HG02840 (cell line): ENCODE results near the gene HOXA7.

Source experiments
- ATAC-seq: cut with Tn5 transposase; IDR thresholded peaks from one replicate; pipeline ENCODE4 v1.9.1; 2021; ENCODE audit warnings: mild to moderate bottlenecking, moderate library complexity, moderate number of reproducible peaks; ENCODE audit not compliant: unreplicated experiment, low FRiP score

The HOXA7 gene

DNA sequence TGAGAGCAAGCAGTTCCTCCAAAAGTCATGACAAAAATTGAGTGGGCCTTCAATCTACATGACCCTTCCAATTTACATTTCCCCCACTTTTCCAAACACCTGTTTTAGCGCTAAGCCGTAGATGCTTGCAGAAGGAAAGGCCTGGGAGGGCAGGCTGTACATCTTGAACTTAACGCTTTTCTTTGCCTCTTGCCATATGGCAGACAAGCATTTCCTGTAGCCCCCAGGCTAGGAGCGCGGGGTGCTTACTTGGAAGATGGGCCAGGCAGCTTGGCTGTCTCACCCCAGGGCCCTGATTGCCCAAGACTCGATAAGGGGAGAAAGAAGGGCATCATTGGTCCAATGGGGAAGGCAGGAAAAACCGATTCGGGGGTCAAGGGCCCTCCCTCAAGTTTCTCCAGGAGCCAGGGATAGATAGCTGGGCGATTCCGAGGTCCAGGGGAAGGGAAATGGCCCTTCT lies 15.9 kb upstream of the HOXA7 start:
- ATAC-seq: no peak

DNA sequence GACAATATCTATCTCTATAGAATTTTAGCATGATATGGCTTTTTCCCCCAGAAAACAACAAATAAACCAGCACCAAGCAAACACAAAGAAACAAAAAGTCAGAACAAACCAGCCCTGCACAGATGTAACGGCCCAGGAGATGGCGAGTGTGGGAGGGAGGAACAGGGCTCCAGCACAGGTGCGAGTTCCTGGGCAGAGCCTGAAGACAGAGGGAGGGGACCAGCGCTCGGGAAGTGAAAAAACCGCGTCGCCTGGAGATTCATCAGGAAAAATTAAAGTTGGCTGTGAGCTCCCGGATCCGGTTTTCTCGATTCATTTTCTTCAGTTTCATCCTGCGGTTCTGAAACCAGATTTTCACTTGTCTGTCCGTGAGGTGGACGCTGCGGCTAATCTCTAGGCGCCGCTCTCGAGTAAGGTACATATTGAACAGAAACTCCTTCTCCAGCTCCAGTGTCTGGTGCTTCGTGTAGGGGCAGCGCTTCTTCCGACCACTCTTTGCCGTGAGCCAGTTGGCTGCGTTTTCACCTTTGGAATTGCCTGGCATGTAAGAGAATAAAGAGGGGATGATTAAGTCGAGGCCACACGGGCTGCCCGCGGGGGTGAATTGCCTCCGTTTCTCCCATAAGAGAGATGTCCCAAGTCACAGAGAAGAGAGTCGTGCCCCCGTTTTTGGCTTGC lies 15.3 kb upstream of the HOXA7 start:
- no peak for ATAC-seq

DNA sequence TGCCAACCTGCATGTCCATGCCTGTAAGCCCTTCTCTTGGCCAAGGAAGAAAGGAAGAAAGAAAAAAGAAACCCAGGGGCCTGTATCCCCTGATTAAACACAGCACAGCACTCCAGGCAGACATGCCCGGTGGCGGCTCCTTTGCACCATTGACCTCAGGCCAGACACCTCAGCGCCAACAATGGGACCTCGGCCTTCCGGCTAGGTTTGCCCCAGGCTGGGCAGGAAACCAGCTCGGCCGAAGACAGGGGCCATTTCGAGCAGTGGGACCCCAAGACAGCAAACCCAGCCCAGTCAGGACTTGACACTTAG lies 14.8 kb upstream of the HOXA7 start:
- no peak for ATAC-seq

DNA sequence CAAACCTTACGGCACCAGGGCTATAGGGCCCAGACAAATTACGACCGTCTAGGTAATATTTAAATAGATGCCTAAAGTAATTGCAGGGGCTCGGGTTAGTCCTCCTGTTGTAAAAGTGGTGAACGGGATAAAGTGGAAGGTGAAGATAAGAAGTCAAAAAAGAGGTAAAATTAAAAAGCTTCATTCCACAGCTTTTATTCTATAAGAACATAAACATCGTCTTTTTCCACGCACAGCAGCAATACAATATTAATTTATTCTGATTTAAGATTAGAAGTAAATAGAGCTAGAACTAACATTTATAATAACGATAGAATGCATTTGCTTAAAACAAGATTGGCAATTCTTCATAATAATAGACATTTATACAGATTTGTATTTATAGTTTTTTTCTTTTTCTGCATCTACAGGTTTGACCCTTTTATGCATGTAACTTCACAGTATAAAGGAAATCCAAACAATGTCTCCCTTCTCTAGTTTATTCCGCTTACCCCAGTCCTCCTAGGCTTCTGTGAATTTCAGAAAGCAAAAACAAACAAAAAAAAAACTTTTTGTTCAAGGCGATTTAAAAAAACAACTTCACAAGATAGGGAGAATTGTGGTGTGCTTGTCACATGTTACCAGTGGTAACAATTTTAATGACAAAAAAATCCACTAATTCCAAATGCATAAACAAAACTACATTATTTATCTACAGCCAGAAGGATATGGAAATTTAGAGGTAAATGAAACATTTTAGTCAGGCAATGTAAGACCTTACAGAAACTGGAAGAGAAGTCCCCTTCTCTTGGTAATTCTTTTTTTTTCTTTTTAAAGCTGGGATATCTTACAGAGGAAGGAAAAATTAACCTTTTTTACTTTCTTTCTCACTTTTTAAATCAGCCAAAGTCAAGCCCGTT lies 14.2 kb upstream of the HOXA7 start:
- no peak for ATAC-seq

DNA sequence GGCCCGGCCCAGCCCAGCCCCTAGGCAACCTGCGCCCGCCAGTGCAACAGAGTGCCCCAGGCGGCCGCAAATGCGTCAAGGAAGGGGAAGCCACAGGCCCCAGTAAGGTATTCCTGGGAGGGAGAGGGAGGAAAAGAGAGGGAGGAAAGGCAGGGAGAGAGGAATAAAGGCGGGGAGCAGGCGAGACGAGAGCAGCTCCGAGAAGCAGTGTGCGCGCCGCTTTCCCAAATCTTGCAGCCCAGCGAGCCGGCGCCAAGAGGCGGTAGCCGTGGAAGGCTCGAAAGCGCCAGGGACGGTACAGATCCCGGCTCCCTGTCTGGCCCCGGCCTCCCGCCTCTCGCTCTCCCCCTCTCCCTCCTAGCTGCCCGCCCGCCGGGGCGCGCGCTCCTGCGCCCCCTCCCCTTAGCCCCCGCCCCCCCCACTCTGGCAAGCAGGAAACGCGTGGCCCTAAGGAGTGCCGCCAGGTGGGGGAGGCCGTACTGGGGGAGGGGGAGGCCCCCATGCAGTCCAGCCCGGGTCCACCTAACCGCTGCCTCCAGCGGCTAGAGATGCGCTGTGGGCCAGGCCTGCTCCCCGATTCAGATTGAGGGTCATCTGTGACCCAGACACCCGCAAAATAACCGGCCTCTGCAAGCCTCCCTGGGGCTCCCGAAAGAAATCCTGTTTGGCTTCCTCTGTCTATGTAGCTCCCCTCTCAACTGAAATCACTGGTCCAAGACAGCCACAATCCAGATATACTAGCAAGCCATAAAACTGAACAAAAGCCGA lies 13.4 kb upstream of the HOXA7 start:
- ATAC-seq: no peak

DNA sequence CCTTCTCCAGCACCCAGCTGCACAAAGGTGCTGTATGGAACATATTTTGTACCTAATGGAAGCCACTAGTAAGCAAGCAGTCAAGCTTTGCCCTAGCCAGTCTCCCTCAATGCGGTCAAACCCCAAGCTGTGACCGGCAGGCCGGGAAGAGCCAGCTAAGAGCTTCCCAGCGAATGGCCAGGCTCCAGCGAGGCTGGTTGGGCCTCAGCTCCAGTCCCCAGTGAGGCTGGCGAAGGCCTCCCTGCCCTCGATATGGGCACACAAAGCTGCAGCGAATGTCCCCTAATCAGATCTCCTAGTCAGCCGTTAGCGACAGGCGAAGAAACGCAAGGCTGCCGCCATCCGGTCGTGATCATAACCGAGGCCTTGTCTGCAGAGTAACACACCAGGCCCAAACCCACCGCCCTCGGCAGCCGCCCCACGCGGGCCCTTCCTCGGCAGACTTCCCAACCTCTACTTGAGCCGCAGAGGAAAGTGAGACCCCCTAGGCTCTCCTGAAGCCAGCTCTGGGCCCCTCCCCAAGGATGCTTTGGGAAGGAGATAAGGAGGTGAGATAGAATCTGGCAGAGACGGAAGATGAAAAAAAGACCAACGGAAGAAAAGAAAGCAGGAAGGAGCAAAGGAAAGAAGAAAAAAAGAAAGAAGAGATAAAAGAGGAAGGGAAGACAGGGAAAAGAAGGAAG lies 11.9 kb upstream of the HOXA7 start:
- ATAC-seq: no peak

DNA sequence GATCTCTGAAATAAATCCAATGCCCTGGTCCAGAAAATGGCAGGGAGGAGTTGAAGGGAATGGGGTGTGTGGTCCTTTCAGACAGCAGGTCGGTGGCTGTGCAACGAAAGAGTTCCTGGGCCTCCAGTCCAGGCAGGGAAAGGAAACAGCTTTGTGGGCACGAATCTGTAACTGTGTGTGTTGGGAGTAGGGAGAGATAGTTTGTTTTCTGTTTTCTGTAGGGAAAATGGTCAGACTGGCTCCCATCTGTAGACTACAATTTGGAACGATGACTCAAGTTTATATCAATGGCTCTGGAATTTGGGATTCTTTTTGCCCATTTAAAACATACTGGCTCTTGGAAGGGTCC lies 11.4 kb upstream of the HOXA7 start:
- ATAC-seq: no peak

DNA sequence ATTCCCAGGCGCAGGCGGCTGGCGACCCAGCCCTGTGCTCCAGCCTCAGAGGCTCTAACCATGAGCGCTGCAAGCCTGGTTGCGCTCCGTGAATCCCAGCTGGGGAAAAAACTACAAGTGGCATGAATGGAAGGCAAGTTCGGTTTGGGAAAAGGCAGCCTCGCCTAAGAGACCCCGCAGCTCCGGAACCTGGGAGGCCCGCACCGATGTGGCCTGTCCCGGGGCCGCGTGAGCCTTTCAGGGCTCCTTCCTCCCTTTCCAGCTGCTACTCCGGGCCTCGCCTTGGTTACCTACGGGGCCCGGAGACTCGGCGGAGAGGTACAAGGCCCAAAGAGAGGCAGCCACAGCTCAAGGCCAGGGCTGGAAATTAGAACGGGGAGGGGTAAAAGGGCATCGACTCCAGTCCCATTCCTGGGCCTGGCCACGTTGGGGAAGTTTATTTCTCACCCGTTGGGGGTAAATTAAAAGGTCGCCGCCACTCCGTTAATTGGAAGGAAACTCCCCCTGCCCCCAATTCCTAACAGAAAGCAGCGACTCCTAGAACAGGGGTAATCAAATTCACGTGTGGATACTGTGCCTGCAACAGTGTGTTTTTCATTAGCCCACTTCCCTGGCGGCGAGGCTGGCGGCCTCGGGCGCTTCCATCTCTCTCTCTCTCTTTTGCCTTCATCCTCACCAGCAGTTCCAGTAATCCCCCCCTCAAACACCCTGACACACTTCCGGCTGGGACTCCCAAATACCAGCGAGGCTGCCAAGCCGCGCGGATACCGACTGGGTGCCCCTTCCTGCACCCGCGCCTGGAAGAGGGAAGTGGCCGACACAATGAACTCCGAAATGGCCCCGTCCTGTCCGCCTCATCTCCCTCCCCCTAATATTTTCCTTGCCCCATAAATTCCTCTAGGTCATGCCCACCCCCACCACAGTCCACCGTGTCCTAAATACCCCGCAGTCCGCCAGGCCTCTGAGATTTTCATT lies 10.3 kb upstream of the HOXA7 start:
- ATAC-seq: no peak

DNA sequence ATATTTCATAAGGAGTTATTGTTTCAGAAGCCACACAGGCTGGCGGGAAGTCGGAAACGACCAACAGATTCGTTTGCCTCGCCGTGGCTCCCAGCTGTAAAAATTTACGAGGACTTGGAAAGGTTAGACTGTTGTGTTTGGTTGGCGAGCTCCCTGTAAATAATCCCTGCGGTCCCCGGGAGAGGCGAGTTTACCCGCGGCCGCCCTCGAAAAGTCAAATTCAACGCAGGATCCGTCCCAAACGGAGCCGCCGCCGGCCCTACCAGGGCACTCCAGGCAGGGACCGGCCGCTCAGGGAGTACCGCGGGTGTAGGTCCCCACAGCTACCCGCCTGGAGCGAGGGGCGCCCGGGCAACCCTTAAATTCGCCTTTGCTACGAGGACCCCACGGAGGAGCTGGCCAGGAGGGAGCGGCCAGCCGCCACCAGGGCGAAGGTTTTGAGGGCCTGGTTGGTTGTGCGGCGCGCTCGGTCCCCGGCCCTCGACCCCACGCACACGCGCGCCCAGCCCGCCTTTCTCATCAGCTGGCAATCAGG lies 9.6 kb upstream of the HOXA7 start:
- ATAC-seq: no peak

DNA sequence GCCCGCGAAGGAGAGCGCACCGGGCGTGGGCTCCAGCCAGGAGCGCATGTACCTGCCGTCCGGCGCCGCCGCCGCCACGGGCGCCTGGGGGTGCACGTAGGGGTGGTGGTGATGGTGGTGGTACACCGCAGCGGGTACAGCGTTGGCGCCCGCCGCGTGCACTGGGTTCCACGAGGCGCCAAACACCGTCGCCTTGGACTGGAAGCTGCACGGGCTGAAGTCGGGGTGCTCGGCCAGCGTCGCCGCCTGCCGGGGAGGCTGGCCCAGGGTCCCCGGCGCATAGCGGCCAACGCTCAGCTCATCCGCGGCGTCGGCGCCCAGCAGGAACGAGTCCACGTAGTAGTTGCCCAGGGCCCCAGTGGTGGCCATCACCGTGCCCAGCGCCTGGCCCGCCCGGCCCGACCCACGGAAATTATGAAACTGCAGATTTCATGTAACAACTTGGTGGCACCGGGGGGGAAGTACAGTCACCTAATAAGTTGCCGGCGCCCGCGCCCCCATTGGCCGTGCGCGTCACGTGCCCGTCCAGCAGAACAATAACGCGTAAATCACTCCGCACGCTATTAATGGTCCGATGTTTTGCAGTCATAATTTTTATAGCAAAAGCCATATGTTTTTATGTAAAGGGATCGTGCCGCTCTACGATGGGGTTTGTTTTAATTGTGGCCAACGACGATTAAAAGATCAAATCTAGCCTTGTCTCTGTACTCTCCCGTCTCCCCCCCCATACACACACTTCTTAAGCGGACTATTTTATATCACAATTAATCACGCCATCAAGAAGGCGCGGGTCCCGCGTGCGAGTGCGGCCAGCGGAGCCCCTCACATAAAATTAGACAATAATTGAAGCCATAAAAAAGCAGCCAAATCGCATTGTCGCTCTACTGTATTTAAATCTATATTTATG lies 8.9 kb upstream of the HOXA7 start, which contains the start of gene HOXA9:
TSS of gene HOXA9 (minus strand) at position 449 of the 907 bp plus-strand sequence. CDS start at position 369, 80 bp downstream.
- ATAC-seq: no peak

DNA sequence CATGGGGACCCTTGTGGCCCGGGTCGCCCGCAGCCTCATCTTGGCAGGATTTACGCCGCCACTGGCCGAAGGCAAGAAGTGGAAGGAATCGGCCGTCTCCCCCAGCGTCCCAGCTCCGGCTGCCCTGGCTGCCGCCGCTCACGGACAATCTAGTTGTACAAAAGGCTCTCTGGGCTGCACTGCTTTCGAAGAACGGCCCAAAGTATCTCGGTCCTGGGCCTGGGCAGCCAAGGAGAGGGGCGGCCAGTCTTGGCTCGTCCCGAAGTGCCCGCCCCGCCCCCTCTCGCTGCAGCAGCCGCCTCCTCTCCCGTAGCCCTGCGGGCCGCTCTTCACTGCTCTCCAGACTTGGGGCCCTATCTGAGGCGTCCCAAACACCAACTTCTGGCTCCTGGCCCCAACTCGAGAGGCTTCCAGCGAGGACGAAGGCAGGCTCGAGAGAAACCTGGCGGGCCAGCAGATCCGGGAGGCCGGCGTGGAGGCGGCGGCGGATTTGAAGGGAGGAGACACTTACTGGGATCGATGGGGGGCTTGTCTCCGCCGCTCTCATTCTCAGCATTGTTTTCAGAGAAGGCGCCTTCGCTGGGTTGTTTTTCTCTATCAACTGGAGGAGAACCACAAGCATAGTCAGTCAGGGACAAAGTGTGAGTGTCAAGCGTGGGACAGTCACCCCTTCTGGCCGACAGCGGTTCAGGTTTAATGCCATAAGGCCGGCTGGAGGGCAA lies 8.1 kb upstream of the HOXA7 start:
- no peak for ATAC-seq

DNA sequence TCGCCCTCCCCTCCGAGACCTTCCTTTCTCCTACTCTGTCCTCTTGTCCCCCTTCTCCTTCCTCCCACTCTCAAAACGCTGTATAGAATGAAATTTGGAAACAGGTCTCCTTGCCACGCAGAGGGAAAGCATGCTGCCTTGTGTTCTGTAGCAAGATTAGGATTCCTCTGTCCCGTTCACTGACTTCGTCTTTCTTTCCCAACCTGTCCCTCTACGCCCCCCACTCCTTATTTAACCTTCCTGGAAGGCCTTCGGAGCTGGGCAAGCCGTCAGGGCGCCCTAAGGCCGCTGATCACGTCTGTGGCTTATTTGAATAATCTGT lies 7.5 kb upstream of the HOXA7 start:
- ATAC-seq: no peak

DNA sequence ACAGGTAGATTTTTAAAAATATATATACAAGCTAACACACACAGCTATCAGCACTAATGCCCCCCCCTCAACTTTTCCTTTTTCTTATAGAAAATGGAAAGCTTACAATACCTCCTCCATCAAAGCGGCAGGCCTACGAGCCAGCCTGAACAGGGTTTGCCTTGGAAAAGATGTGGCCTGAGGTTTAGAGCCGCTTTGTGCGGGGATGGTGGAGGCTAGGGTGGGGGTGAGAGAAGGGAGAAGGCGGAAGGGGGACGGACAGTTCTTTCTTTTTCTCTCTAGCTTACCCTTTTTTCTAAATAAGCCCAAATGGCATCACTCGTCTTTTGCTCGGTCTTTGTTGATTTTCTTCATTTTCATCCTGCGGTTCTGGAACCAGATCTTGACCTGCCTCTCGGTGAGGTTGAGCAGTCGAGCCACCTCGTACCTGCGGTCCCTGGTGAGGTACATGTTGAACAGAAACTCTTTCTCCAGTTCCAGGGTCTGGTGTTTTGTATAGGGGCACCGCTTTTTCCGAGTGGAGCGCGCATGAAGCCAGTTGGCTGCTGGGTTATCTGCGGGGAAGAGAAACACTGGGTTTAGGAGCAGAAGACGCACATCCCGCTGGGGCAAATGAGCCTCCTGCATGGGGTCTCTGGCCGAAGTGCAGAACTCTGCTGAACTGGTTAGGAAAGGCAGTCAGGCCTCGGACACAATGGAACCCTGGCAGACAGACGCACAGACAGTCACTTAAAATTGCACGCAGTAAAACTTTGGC lies 7.0 kb upstream of the HOXA7 start:
- ATAC-seq: no peak

DNA sequence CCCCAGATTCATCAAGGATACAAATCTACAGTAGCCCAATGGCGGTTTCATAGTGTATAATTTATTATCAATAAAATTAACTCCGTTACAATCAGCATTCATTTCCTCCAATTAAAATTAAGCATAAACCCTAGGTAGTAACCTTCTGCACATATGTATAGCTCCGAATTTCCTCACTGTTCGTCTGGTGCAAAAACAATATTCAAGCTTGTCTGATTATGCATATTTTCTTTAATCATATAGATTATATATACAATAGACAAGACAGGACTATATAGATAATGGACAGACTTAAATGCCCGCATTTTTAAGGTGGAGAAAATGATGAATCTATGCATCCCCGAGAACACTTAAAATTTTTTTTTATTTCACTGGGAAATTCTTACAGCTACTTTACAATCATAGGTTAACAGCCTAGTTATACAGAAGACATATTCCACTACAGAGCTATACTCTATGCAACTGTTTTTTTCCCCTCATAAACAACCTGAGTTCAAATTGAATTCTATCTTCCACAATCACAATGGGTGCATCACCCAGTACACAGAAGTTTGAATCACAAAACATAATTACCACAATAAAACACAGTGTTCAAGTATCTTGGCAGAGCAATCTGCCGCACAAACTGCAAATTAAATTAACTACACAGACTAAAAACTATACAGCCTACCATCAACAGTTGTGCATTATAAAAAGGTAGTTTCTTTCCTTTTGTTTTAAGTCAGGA lies 6.2 kb upstream of the HOXA7 start:
- no peak for ATAC-seq

DNA sequence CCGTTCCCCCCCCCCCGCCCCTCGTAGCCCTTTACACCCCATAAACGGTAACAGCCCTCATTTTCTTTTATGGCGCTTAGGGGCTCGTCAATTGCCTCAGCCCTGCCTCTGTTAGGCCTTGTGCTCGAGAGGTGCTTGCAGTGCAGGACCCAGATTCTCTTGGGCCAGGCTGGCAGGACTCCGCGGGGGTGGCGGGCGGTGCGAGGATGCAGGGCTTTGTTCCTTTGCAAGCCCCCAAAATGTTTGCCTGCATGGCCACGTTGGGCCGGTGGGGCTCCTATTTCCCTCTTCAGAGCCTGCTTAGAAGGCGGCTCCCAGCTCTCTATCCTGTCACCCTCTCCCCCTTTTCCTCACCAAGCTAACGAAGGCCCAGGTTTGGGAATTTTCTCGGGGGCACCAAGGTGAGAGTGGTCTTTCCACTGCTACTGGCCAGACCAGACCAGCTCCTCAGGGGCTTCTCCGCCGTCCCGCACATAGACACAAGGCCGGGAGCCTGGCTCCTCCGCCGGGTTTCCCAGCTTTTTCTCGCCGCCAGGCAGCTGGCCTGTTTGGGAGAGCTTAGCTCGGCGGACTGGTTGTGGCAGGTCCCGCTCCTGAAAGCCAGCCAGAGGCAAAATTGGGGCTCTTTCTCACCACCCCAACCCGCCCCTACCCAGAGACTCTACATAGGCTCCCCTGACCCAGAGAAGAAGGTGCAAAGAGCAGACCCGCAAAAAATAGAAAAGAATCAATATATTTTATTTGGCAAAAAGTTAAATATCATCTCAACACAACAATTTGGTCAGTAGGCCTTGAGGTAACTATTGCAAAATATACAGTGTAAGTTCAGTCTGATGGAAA lies 5.5 kb upstream of the HOXA7 start:
- no peak for ATAC-seq
